ENCODE measurements around the gene FANCC. TPM values are rescaled to one million over a fixed set of nuclear protein-coding genes. Genes with fewer than 3 reads are reported as not detected.

FANCC gene
- total and polyA plus RNA-seq, 2 of the 13 experiments (the other 11 are each of a cell fraction or from before 2014, with no cell fraction given) = 7.4 to 8.6 TPM

DNA sequence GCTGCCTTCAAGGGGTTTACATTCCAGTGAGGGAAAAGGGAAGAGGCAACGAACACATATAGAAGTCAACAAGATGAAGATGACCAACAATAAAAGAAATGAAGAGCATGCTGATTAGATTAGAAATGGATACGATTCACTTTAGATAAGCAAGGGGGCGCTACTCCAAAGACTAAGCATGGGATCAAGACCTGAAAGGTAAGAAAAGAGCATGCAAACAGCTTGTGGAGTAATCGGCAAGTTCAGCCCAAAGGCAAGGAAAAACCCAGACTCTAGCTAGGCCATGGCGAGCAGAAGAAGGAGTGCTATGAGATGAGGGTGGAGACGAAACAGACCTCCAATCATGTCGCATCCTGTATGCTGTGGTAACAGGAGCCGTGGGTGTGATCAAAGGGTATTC, 124.4 kb downstream of the FANCC start:
- FAIRE-seq (no peak), DNase-seq (ENCODE audit: low spot score) (no peak), ATAC-seq (no peak)
- Histone ChIP-seq H3K4me2 (ENCODE audit: low read depth, low read length) (no peak overlapping the region), H2AFZ (ENCODE audit: low read length) (no peak overlapping the region), H3K79me2 (ENCODE audit: insufficient read depth, low read length) (no peaks in the 10 kb centered on the region), H3K36me3 (replicated peaks in 1 of 2; ENCODE audit: control insufficient read depth in 1 of 2, insufficient read depth in 2 of 2, low read length in 2 of 2) (no peaks in the 10 kb centered on the region), H3K4me3 (replicated peaks in 1 of 3; ENCODE audit: insufficient read depth in 1 of 3, low read depth in 2 of 3, low read length in 3 of 3) (no peak overlapping the region), H3K9ac (ENCODE audit: insufficient read depth, low read depth, low read length) (no peak overlapping the region), H3K27me3 (ENCODE audit: control insufficient read depth in 1 of 2, insufficient read depth in 2 of 2, low read length in 2 of 2) (no peaks in the 10 kb centered on the region), H4K20me1 (ENCODE audit: insufficient read depth, low read length) (no peaks in the 10 kb centered on the region), H3K27ac (ENCODE audit: extremely low read length, insufficient read depth, low read length) (no peak overlapping the region), H3K4me1 (ENCODE audit: insufficient read depth, low read length) (peaks cover 9% of the 10 kb centered on the region), H3K9me3 (ENCODE audit: low read length) (no peaks in the 10 kb centered on the region)
- intact Hi-C loops (cut with micrococcal nuclease; ENCODE audit: unreplicated experiment) = no loop called here
- TF ChIP-seq MAF1 (CRISPR knock-in tag; IDR thresholded peaks at IDR 0.05; ENCODE audit: borderline replicate concordance) = no peak
- TF ChIP-seq SRSF4 (IDR thresholded peaks at IDR 0.05; ENCODE audit: low read depth, low read length, poor library complexity, severe bottlenecking) = no peak
- TF ChIP-seq NR2F1 (CRISPR knock-in tag; IDR thresholded peaks at IDR 0.05) = no peak
- TF ChIP-seq ZNF776 (CRISPR knock-in tag; IDR thresholded peaks at IDR 0.05) = no peak
- no peak for TF ChIP-seq ZNF10 (CRISPR knock-in tag; IDR thresholded peaks at IDR 0.05; ENCODE audit: borderline replicate concordance, low read depth)
- CTCF ChIA-PET (ENCODE audit: low intra/inter-chr PET ratio, low total read pairs) = no interaction called here
- WGBS (ENCODE audit: low lambda C conversion rate) = 97% methylated on average over 8 of the region's 8 CpGs
- POLR2A ChIA-PET = no interaction called here
- in situ Hi-C loops (cut with HindIII; ENCODE audit: extremely low pct_ligation_motif_present, low pct_unique_long_range_greater_than_20kb) = no loop called here
- BruUV-seq (replicated peaks) = no TSS peak

DNA sequence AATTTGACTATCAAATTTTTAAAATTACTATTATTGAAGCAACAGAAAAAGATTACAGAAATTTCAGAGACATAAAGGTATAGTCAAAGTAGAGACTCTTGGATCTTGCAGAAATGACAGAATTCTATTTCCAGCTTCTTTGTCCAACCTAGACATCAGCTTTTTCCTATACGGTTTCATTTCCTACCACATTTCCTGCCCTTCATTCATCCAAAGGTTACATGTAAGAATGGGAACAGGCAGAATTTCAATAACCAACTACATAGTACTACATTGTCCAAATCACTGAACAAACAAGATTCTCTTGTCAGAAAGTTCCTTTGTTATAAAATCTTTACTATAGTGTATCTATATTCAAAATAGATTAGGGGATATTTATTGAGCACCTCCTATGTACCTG, 124.9 kb downstream of the FANCC start:
- FAIRE-seq (no peak), DNase-seq (ENCODE audit: low spot score) (no peak), ATAC-seq (no peak)
- ChIA-PET POLR2A (no interaction called here), CTCF (ENCODE audit: low intra/inter-chr PET ratio, low total read pairs) (no interaction called here)
- intact Hi-C loops (cut with micrococcal nuclease; ENCODE audit: unreplicated experiment) = no loop called here
- BruUV-seq (replicated peaks) = no TSS peak
- 94% methylated on average over 1 of the region's 1 CpG for WGBS (ENCODE audit: low lambda C conversion rate)
- Histone ChIP-seq H3K27ac (ENCODE audit: extremely low read length, insufficient read depth, low read length) (no peak overlapping the region), H3K4me1 (ENCODE audit: insufficient read depth, low read length) (peaks cover 9% of the 10 kb centered on the region), H3K79me2 (ENCODE audit: insufficient read depth, low read length) (no peaks in the 10 kb centered on the region), H3K27me3 (ENCODE audit: control insufficient read depth in 1 of 2, insufficient read depth in 2 of 2, low read length in 2 of 2) (no peaks in the 10 kb centered on the region), H3K9me3 (ENCODE audit: low read length) (no peaks in the 10 kb centered on the region), H3K4me3 (replicated peaks in 1 of 3; ENCODE audit: insufficient read depth in 1 of 3, low read depth in 2 of 3, low read length in 3 of 3) (no peak overlapping the region), H2AFZ (ENCODE audit: low read length) (no peak overlapping the region), H3K36me3 (replicated peaks in 1 of 2; ENCODE audit: control insufficient read depth in 1 of 2, insufficient read depth in 2 of 2, low read length in 2 of 2) (no peaks in the 10 kb centered on the region), H3K4me2 (ENCODE audit: low read depth, low read length) (no peak overlapping the region), H4K20me1 (ENCODE audit: insufficient read depth, low read length) (no peaks in the 10 kb centered on the region), H3K9ac (ENCODE audit: insufficient read depth, low read depth, low read length) (no peak overlapping the region)
- in situ Hi-C loops (cut with HindIII; ENCODE audit: extremely low pct_ligation_motif_present, low pct_unique_long_range_greater_than_20kb) = no loop called here
- TF ChIP-seq RFX1 (IDR thresholded peaks at IDR 0.05) = no peak
- no peak for TF ChIP-seq ZNF138 (CRISPR knock-in tag; IDR thresholded peaks at IDR 0.05; ENCODE audit: low read depth)
- TF ChIP-seq, protein P1, sequence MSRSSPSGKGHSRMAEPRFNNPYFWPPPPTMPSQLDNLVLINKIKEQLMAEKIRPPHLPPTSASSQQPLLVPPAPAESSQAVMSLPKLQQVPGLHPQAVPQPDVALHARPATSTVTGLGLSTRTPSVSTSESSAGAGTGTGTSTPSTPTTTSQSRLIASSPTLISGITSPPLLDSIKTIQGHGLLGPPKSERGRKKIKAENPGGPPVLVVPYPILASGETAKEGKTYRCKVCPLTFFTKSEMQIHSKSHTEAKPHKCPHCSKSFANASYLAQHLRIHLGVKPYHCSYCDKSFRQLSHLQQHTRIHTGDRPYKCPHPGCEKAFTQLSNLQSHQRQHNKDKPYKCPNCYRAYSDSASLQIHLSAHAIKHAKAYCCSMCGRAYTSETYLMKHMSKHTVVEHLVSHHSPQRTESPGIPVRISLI (CRISPR knock-in tag; IDR thresholded peaks at IDR 0.05; ENCODE audit: borderline replicate concordance) = no peak
- no peak for TF ChIP-seq TCF7L2 (IDR thresholded peaks at IDR 0.05; ENCODE audit: low read depth, low read length)
- TF ChIP-seq SCMH1 (CRISPR knock-in tag; IDR thresholded peaks at IDR 0.05; ENCODE audit: borderline replicate concordance) = no peak
- TF ChIP-seq, protein P2, sequence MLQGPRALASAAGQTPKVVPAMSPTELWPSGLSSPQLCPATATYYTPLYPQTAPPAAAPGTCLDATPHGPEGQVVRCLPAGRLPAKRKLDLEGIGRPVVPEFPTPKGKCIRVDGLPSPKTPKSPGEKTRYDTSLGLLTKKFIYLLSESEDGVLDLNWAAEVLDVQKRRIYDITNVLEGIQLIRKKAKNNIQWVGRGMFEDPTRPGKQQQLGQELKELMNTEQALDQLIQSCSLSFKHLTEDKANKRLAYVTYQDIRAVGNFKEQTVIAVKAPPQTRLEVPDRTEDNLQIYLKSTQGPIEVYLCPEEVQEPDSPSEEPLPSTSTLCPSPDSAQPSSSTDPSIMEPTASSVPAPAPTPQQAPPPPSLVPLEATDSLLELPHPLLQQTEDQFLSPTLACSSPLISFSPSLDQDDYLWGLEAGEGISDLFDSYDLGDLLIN (CRISPR knock-in tag; IDR thresholded peaks at IDR 0.05; ENCODE audit: borderline replicate concordance) = no peak
- no peak for TF ChIP-seq IKZF4 (CRISPR knock-in tag; IDR thresholded peaks at IDR 0.05; ENCODE audit: borderline replicate concordance, low read depth, not compliant biosample characterization)
- TF ChIP-seq ZBTB42 (CRISPR knock-in tag; IDR thresholded peaks at IDR 0.05) = no peak
- no peak for TF ChIP-seq GATAD2A (CRISPR knock-in tag; IDR thresholded peaks at IDR 0.05)
- no peak for TF ChIP-seq PHF5A (CRISPR knock-in tag; IDR thresholded peaks at IDR 0.05; ENCODE audit: low read depth, unreplicated experiment)
- TF ChIP-seq, protein P3, sequence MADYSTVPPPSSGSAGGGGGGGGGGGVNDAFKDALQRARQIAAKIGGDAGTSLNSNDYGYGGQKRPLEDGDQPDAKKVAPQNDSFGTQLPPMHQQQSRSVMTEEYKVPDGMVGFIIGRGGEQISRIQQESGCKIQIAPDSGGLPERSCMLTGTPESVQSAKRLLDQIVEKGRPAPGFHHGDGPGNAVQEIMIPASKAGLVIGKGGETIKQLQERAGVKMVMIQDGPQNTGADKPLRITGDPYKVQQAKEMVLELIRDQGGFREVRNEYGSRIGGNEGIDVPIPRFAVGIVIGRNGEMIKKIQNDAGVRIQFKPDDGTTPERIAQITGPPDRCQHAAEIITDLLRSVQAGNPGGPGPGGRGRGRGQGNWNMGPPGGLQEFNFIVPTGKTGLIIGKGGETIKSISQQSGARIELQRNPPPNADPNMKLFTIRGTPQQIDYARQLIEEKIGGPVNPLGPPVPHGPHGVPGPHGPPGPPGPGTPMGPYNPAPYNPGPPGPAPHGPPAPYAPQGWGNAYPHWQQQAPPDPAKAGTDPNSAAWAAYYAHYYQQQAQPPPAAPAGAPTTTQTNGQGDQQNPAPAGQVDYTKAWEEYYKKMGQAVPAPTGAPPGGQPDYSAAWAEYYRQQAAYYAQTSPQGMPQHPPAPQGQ (CRISPR knock-in tag; IDR thresholded peaks at IDR 0.05; ENCODE audit: borderline replicate concordance) = no peak
